H1 (cell line): ENCODE measurements around the gene OTUB1. TPM values are rescaled to one million over a fixed set of nuclear protein-coding genes. Genes with fewer than 3 reads are reported as not detected.

Experiments used
- CTCF ChIA-PET: fragments of 300-600 bp; sonication (Branson Sonifier 250); formaldehyde crosslinking; loops from one replicate; lab custom pipeline; 2021; ENCODE audit not compliant: partially characterized antibody; lab: Charles Lee
- POLR2A ChIA-PET: fragments of 300-600 bp; sonication (Branson Sonifier 250); formaldehyde crosslinking; loops from one replicate; lab custom pipeline; 2021; ENCODE audit warnings: inconsistent platforms; ENCODE audit not compliant: partially characterized antibody; lab: Charles Lee
- DNase-seq, 2 experiments: peaks; one replicate each; pipeline versions ENCODE4 v3.0.0 to v3.0.0-alpha.2; 2010 to 2022; ENCODE audit warnings: low spot score in 2 of 2, low read depth in 1 of 2, mixed read lengths in 1 of 2
- FAIRE-seq: peaks from 2 replicates; lab custom pipeline; 2011; peaks lifted over from hg19 to GRCh38; lab: Jason Lieb, UNC
- H2AFZ ChIP-seq: 2 replicates; pipeline ENCODE4 v1.8.1; 2012; ENCODE audit warnings: low read length, inconsistent platforms
- H2AK5ac ChIP-seq: 2 replicates; pipeline ENCODE4 v1.6.1; 2013; ENCODE audit warnings: low read depth, low read length
- H2BK120ac ChIP-seq: replicated peaks from 2 replicates; pipeline ENCODE3; 2013; ENCODE audit warnings: low read depth, low read length, inconsistent platforms
- H2BK12ac ChIP-seq: 2 replicates; pipeline ENCODE4 v1.6.1; 2013; ENCODE audit warnings: low read depth, low read length
- H2BK15ac ChIP-seq: 2 replicates; pipeline ENCODE4 v1.6.1; 2013; ENCODE audit warnings: low read length
- H2BK20ac ChIP-seq: 2 replicates; pipeline ENCODE4 v1.6.1; 2013; ENCODE audit warnings: low read length
- H2BK5ac ChIP-seq: 2 replicates; pipeline ENCODE4 v1.6.1; 2013; ENCODE audit warnings: low read depth, low read length
- H3K14ac ChIP-seq: 2 replicates; pipeline ENCODE4 v1.6.1; 2013; ENCODE audit warnings: inconsistent platforms; ENCODE audit not compliant: insufficient read length
- H3K18ac ChIP-seq: 2 replicates; pipeline ENCODE4 v1.6.1; 2013; ENCODE audit warnings: low read length; ENCODE audit errors: extremely low read depth
- H3K23ac ChIP-seq: 2 replicates; pipeline ENCODE4 v1.6.1; 2013; ENCODE audit warnings: inconsistent platforms; ENCODE audit not compliant: insufficient read length
- H3K23me2 ChIP-seq: 2 replicates; pipeline ENCODE4 v1.6.1; 2013; ENCODE audit warnings: low read depth, low read length
- H3K27ac ChIP-seq: 2 replicates; pipeline ENCODE4 v1.6.1; 2011; ENCODE audit warnings: low read depth, low read length, inconsistent platforms
- H3K27me3 ChIP-seq, 4 experiments: replicated peaks in 1 of 4; 1 replicate in 1 of 4; 2 replicates in 3 of 4; pipeline versions ENCODE4 v1.6.1 to v1.8.1; 2011 to 2013; ENCODE audit warnings: low read length in 3 of 4, mild to moderate bottlenecking in 3 of 4, inconsistent platforms in 2 of 4, mixed read lengths in 2 of 4, moderate library complexity in 1 of 4; ENCODE audit not compliant: control insufficient read depth in 3 of 4, insufficient read depth in 3 of 4; ENCODE audit errors: extremely low read depth in 1 of 4
- H3K36me3 ChIP-seq, 4 experiments: 2 replicates each; pipeline versions ENCODE4 v1.6.1 to v1.8.1; 2011 to 2013; ENCODE audit warnings: mild to moderate bottlenecking in 4 of 4, low read length in 3 of 4, moderate library complexity in 2 of 4, control low read depth in 1 of 4, inconsistent platforms in 1 of 4; ENCODE audit not compliant: insufficient read depth in 4 of 4, control insufficient read depth in 2 of 4
- H3K4ac ChIP-seq: replicated peaks from 2 replicates; pipeline ENCODE3; 2013; ENCODE audit warnings: low read length, low read depth, mixed read lengths, inconsistent platforms; ENCODE audit not compliant: insufficient read length
- H3K4me1 ChIP-seq, 4 experiments: replicated peaks in 1 of 4; 1 replicate in 1 of 4; 2 replicates in 3 of 4; pipeline versions ENCODE4 v1.6.1 to v1.8.1; 2011 to 2013; ENCODE audit warnings: low read length in 3 of 4, inconsistent platforms in 2 of 4, mixed read lengths in 1 of 4; ENCODE audit not compliant: insufficient read depth in 4 of 4, control insufficient read depth in 3 of 4
- H3K4me2 ChIP-seq, 2 experiments: 2 replicates each; pipeline versions ENCODE4 v1.6.1 to v1.8.1; 2011 to 2013; ENCODE audit warnings: low read depth in 2 of 2, low read length in 2 of 2, control low read depth in 1 of 2, inconsistent platforms in 1 of 2, mild to moderate bottlenecking in 1 of 2; ENCODE audit not compliant: insufficient read depth in 1 of 2
- H3K4me3 ChIP-seq, 4 experiments: fragments of 200-600, 300-600 bp in 1 of 4; sonication (generic), shearing (Covaris generic), sonication (Bioruptor Twin) in 1 of 4; 2 replicates each; pipeline versions ENCODE4 v1.5.1 to v1.8.1; 2011 to 2016; ENCODE audit warnings: low read length in 4 of 4, low read depth in 3 of 4, control low read depth in 2 of 4, inconsistent platforms in 2 of 4, mild to moderate bottlenecking in 2 of 4, mixed read lengths in 1 of 4, moderate library complexity in 1 of 4; ENCODE audit not compliant: insufficient read depth in 2 of 4; ENCODE audit errors: extremely low read depth in 1 of 4
- H3K56ac ChIP-seq: replicated peaks from 2 replicates; pipeline ENCODE3; 2013; ENCODE audit warnings: low read depth, mild to moderate bottlenecking, mixed read lengths, low read length, inconsistent platforms; ENCODE audit not compliant: insufficient read length
- H3K79me1 ChIP-seq: 2 replicates; pipeline ENCODE4 v1.6.1; 2013; ENCODE audit warnings: low read depth, low read length, control low read depth
- H3K79me2 ChIP-seq, 2 experiments: 2 replicates each; pipeline versions ENCODE4 v1.6.1 to v1.8.1; 2012 to 2013; ENCODE audit warnings: low read length in 2 of 2, mild to moderate bottlenecking in 2 of 2, inconsistent platforms in 1 of 2; ENCODE audit not compliant: insufficient read depth in 2 of 2, control insufficient read depth in 1 of 2
- H3K9ac ChIP-seq, 4 experiments: replicated peaks in 1 of 4; 1 replicate in 1 of 4; 2 replicates in 3 of 4; pipeline versions ENCODE4 v1.6.1 to v1.8.1; 2011 to 2013; ENCODE audit warnings: low read depth in 3 of 4, low read length in 3 of 4, control low read depth in 2 of 4, mild to moderate bottlenecking in 2 of 4, moderate library complexity in 2 of 4, inconsistent platforms in 1 of 4; ENCODE audit errors: extremely low read depth in 1 of 4
- H3K9me3 ChIP-seq, 2 experiments: 2 replicates each; pipeline versions ENCODE4 v1.6.1 to v1.8.1; 2012 to 2013; ENCODE audit warnings: mild to moderate bottlenecking in 2 of 2, moderate library complexity in 2 of 2, control low read depth in 1 of 2, inconsistent platforms in 1 of 2, low read depth in 1 of 2, low read length in 1 of 2, mixed read lengths in 1 of 2; ENCODE audit not compliant: insufficient read depth in 2 of 2
- H4K20me1 ChIP-seq, 2 experiments: replicated peaks in 1 of 2; 2 replicates each; pipeline versions ENCODE3 to v1.8.1; 2011 to 2013; ENCODE audit warnings: inconsistent platforms in 2 of 2, low read length in 2 of 2, mild to moderate bottlenecking in 1 of 2; ENCODE audit not compliant: insufficient read depth in 2 of 2, control insufficient read depth in 1 of 2
- H4K5ac ChIP-seq: 2 replicates; pipeline ENCODE4 v1.6.1; 2013; ENCODE audit warnings: low read length, low read depth, mixed read lengths, inconsistent platforms; ENCODE audit not compliant: insufficient read length
- H4K8ac ChIP-seq: 2 replicates; pipeline ENCODE4 v1.8.0; 2013; ENCODE audit warnings: mild to moderate bottlenecking, moderate library complexity, low read length, inconsistent platforms; ENCODE audit not compliant: insufficient read depth; ENCODE audit errors: extremely low read depth
- H4K91ac ChIP-seq: replicated peaks from 2 replicates; pipeline ENCODE3; 2013; ENCODE audit warnings: low read length, mixed read lengths, inconsistent platforms; ENCODE audit not compliant: insufficient read length
- ATF2 ChIP-seq: IDR thresholded peaks from 2 replicates; pipeline ENCODE4 v1.6.1; 2012; ENCODE audit warnings: low read length, inconsistent platforms
- ATF3 ChIP-seq: IDR thresholded peaks from 2 replicates; pipeline ENCODE4 v1.6.1; 2011; ENCODE audit warnings: low read depth, mild to moderate bottlenecking, low read length; ENCODE audit not compliant: insufficient read depth
- BACH1 ChIP-seq: IDR thresholded peaks from 2 replicates; pipeline ENCODE4 v1.6.1; 2012; ENCODE audit warnings: low read length, improper control_type of control experiment
- EP300 ChIP-seq, 2 experiments: IDR thresholded peaks; 1 replicate in 1 of 2; 2 replicates in 1 of 2; pipeline ENCODE4 v1.6.1; 2011 to 2012; ENCODE audit warnings: low read depth in 2 of 2, low read length in 2 of 2, mild to moderate bottlenecking in 2 of 2, borderline replicate concordance in 1 of 2, inconsistent platforms in 1 of 2, moderate library complexity in 1 of 2
- EZH2 ChIP-seq: fragments of 200-600 bp; sonication (generic); IDR thresholded peaks from 2 replicates; pipeline ENCODE4 v1.7.1; 2012; ENCODE audit warnings: low read depth, mild to moderate bottlenecking, moderate library complexity, low read length, inconsistent platforms; ENCODE audit not compliant: severe bottlenecking
- KDM4A ChIP-seq: IDR thresholded peaks from one replicate; pipeline ENCODE4 v1.7.1; 2012; ENCODE audit warnings: low read depth, mild to moderate bottlenecking, moderate library complexity, low read length, inconsistent platforms; ENCODE audit not compliant: severe bottlenecking
- KDM5A ChIP-seq: fragments of 200-600 bp; IDR thresholded peaks from 2 replicates; pipeline ENCODE4 v1.7.1; 2012; ENCODE audit warnings: mild to moderate bottlenecking, low read length, inconsistent platforms, mixed read lengths
- MAX ChIP-seq: IDR thresholded peaks from 2 replicates; pipeline ENCODE4 v1.6.1; 2012; ENCODE audit warnings: inconsistent platforms
- NANOG ChIP-seq: IDR thresholded peaks from 2 replicates; pipeline ENCODE4 v1.6.1; 2011; ENCODE audit warnings: low read length, low read depth, mild to moderate bottlenecking, inconsistent platforms; ENCODE audit not compliant: insufficient read depth, poor library complexity, severe bottlenecking
- POU5F1 ChIP-seq: IDR thresholded peaks from 2 replicates; pipeline ENCODE4 v1.6.1; 2011; ENCODE audit warnings: low read depth, mild to moderate bottlenecking, low read length, moderate library complexity
- WGBS, 2 experiments: shearing (Covaris generic) in 1 of 2; methylation state at CpG; one replicate each; pipeline versions ENCODE4 v1.1.6 to v1.1.7; 2013 to 2015; ENCODE audit warnings: low lambda C conversion rate in 2 of 2, mixed read lengths in 2 of 2, inconsistent platforms in 1 of 2, low coverage in 1 of 2, missing lambda C conversion rate in 1 of 2; ENCODE audit not compliant: insufficient replicate concordance in 2 of 2, insufficient coverage in 1 of 2, insufficient read length in 1 of 2; ENCODE audit errors: extremely low coverage in 1 of 2, missing lambda C conversion rate in 1 of 2; 5-methylcytosine and 5-hydroxymethylcytosine counted together
- polyA plus RNA-seq, 7 experiments: library from polyadenylated mRNA; depleted of rRNA in 3 of 7; stranded (reverse) in 5 of 7; unstranded in 2 of 7; fragments of >200 nt in 5 of 7; fragments of 200-250 nt in 2 of 7; gene quantifications; 1 replicate in 5 of 7; 2 replicates in 1 of 7; 4 replicates in 1 of 7; pipeline versions ENCODE4 v1.2.1 to v1.2.3, GENCODE V29; 2011 to 2013; ENCODE audit warnings: missing spikeins in 2 of 7, mixed read lengths in 2 of 7
- total RNA-seq: library from RNA; stranded (reverse); fragmentation: NEBNext Ultra II Directional; extraction: Animal tissue kit (Norgen Biotek cat#: 25700); gene quantifications from 2 replicates; pipeline ENCODE4 v1.2.1, GENCODE V29; 2021

The OTUB1 gene
- total and polyA plus RNA-seq, 2 of the 8 experiments (the other 6 are each of a cell fraction or from before 2014, with no cell fraction given) = 110 to 274 TPM

GRCh38 chr11:63970902-63971301, 15.3 kb upstream of the OTUB1 start:
- Histone ChIP-seq H3K27me3 (peaks cover 0 to 9% (median 2%) of the 10 kb centered on the region in 4 experiments; a peak in 3 of 7 replicates), H4K8ac (no peak overlapping the region), H3K18ac (no peak overlapping the region), H3K23ac (no peak overlapping the region), H2BK12ac (no peak overlapping the region; the same call in 1 of the 2 replicates), H2AFZ (no peak overlapping the region), H2AK5ac (no peak overlapping the region), H4K5ac (no peak overlapping the region), H2BK20ac (no peak overlapping the region), H3K4me2 (no peak overlapping the region), H3K79me1 (peaks cover 2% of the 10 kb centered on the region), H3K56ac (no peak overlapping the region)
- ChIA-PET CTCF (interaction anchor here (0.7 to 2.2 kb wide), 4 partner anchors 9 to 50 kb away, joined by 3 to 8 read pairs (median 4); no protein-coding TSS in a partner anchor), POLR2A (interaction anchor here (0.9 to 1.7 kb wide), 4 partner anchors 9 to 50 kb away, joined by 3 to 6 read pairs (median 4); no protein-coding TSS in a partner anchor)
- 77% methylated on average over 5 of the region's 5 CpGs; no CpG with 5 or more reads in 1 of the 2 experiments for WGBS, 2 experiments
- TF ChIP-seq POU5F1 (no peak), ATF2 (no peak), NANOG (no peak), BACH1 (no peak), MAX (no peak), ATF3 (no peak), KDM5A (no peak), KDM4A (no peak), EZH2 (no peak), EP300 (IDR thresholded peaks at IDR 0.05; ENCODE audit: borderline replicate concordance in 1 of 2, low read depth in 2 of 2, low read length in 2 of 2) (no peak)
- TF ChIP-seq, all 59 proteins: peak for 0
- Histone ChIP-seq H3K14ac (no peak overlapping the region), H3K4ac (no peak overlapping the region), H4K91ac (no peak overlapping the region), H4K20me1 (peaks cover 1% of the 10 kb centered on the region in 2 experiments), H2BK5ac (no peak overlapping the region), H3K23me2 (no peaks in the 10 kb centered on the region; the same call in 1 of the 2 replicates), H3K4me1 (peaks cover under 1 to 3% (median 2%) of the 10 kb centered on the region in 4 experiments; a peak in 6 of 7 replicates), H2BK15ac (no peak overlapping the region), H2BK120ac (no peak overlapping the region), H3K4me3 (no peak overlapping the region), H3K9me3 (no peaks in the 10 kb centered on the region), H3K79me2 (peaks cover 0 to 12% of the 10 kb centered on the region in 2 experiments; a peak in 2 of 4 replicates), H3K9ac (no peak overlapping the region), H3K27ac (no peak overlapping the region), H3K36me3 (no peaks in the 10 kb centered on the region; a peak in 1 of 8 replicates)
- FAIRE-seq = no peak
- no peak for DNase-seq
